Endothelial cell (in vitro differentiated cells): ENCODE results near the gene DHRSX. TPM values are rescaled to one million over a fixed set of nuclear protein-coding genes. Genes with fewer than 3 reads are reported as not detected.
"Not testable (repeated sequence)": the region's sequence is repeated elsewhere in the genome, so short reads cannot be mapped to it uniquely, and the experiment has no call there.

Experiments
- DNase-seq: peaks from one replicate; pipeline ENCODE4 v3.0.0; 2021; ENCODE audit warnings: low spot score
- H3K27ac Mint-ChIP-seq: one replicate; pipeline ENCODE4 v1.8.0; 2021; ENCODE audit warnings: mixed read lengths, inconsistent platforms; ENCODE audit not compliant: unreplicated experiment
- H3K27me3 Mint-ChIP-seq: one replicate; pipeline ENCODE4 v1.8.0; 2021; ENCODE audit warnings: mild to moderate bottlenecking, moderate library complexity, mixed read lengths, inconsistent platforms; ENCODE audit not compliant: unreplicated experiment
- H3K36me3 Mint-ChIP-seq: one replicate; pipeline ENCODE4 v1.8.0; 2021; ENCODE audit warnings: mild to moderate bottlenecking, low read depth, mixed read lengths, inconsistent platforms; ENCODE audit not compliant: unreplicated experiment
- H3K4me1 Mint-ChIP-seq: one replicate; pipeline ENCODE4 v1.8.0; 2021; ENCODE audit warnings: mild to moderate bottlenecking, mixed read lengths, inconsistent platforms; ENCODE audit not compliant: unreplicated experiment
- H3K4me3 Mint-ChIP-seq: one replicate; pipeline ENCODE4 v1.8.0; 2021; ENCODE audit warnings: mild to moderate bottlenecking, mixed read lengths, inconsistent platforms; ENCODE audit not compliant: unreplicated experiment
- H3K9me3 Mint-ChIP-seq: one replicate; pipeline ENCODE4 v1.8.0; 2021; ENCODE audit warnings: mixed read lengths, inconsistent platforms; ENCODE audit not compliant: unreplicated experiment
- CTCF ChIP-seq: fragments of 200-600 bp; sonication (generic); IDR thresholded peaks from one replicate; pipeline ENCODE4 v1.5.0; 2021; ENCODE audit warnings: antibody characterized with exemption; ENCODE audit not compliant: unreplicated experiment
- total RNA-seq: library from RNA; stranded (reverse); fragmentation: NEBNext Ultra II Directional; extraction: Animal tissue kit (Norgen Biotek cat#: 25700); gene quantifications from one replicate; pipeline ENCODE4 v1.2.1, GENCODE V29; 2021; ENCODE audit not compliant: unreplicated experiment

The DHRSX gene
- total RNA-seq, 1 donor from 2014 or later = 22.2 TPM

- Mint-ChIP-seq H3K9me3 (no peaks in the 10 kb centered on the region), H3K36me3 (no peaks in the 10 kb centered on the region), H3K27me3 (no peaks in the 10 kb centered on the region), H3K27ac (no peak overlapping the region), H3K4me3 (no peak overlapping the region), H3K4me1 (no peaks in the 10 kb centered on the region)
- TF ChIP-seq CTCF = no peak
- DNase-seq = no peak
These were observed 6.4 kb upstream of the DHRSX start for GRCh38 chrX:2507196-2507595.

DNA sequence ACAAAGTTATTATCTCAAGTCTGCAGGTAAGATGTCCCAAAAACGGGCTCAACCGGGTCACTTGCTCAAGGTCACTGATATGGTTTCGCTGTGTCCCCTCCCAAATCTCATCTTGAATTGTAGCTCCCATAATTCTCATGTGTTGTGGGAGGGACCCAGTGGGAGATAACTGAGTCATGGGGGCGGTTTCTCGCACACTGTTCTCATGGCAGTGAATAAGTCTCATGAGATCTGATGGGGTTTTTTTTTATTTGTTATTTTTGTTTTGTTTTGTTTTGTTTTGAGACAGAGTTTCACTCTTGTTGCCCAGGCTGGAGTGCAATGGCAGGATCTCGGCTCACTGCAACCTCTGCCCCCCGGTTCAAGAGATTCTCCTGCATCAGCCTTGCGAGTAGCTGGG lies 4.6 kb upstream of the DHRSX start:
- not testable (repeated sequence) for H3K27ac Mint-ChIP-seq, H3K9me3 Mint-ChIP-seq, H3K4me3 Mint-ChIP-seq, DNase-seq, H3K4me1 Mint-ChIP-seq, H3K27me3 Mint-ChIP-seq, H3K36me3 Mint-ChIP-seq

DNA sequence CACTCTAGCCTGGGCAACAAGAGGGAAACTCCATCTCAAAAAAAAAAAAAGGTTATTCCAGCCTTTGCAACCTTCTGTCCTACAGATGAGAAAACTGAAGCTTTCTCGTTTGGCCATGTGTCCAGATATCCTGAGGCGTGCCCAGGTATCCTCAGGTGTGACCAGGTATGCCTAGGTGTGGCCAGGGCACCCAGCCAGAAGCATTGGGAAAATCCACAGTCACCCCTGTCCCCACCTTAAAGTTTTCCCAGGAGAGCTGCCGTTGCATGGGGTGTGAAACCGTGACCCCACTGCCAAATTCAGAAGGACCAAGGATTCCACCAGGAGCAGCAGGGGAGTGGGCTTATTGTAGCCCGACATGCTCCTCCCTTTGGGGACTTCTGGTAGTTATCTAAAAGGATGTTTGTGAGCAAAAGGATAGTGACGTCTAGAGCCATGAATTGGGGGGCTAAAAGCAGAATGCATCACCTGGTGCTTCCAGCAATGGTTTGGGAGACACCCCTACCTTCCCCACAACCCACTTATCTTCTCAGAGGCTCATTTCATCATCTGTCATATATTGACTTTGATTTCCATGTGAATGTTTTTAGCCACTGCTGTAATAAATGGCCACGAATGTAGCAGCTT lies 4.0 kb upstream of the DHRSX start:
- no peak overlapping the region for H3K27ac Mint-ChIP-seq
- H3K4me1 Mint-ChIP-seq = no peaks in the 10 kb centered on the region
- no peaks in the 10 kb centered on the region for H3K36me3 Mint-ChIP-seq
- TF ChIP-seq CTCF = no peak
- H3K27me3 Mint-ChIP-seq = peaks cover 4% of the 10 kb centered on the region
- no peak overlapping the region for H3K4me3 Mint-ChIP-seq
- H3K9me3 Mint-ChIP-seq = no peaks in the 10 kb centered on the region
- no peak for DNase-seq

GRCh38 chrX:2503591-2504500 lies 3.1 kb upstream of the DHRSX start:
- Mint-ChIP-seq H3K4me3 (no peak overlapping the region), H3K36me3 (no peaks in the 10 kb centered on the region), H3K27me3 (peaks cover 7% of the 10 kb centered on the region), H3K9me3 (no peaks in the 10 kb centered on the region), H3K4me1 (peaks cover 8% of the 10 kb centered on the region), H3K27ac (no peak overlapping the region)
- DNase-seq = no peak
- no peak for TF ChIP-seq CTCF

- Mint-ChIP-seq H3K36me3 (no peaks in the 10 kb centered on the region), H3K27ac (no peak overlapping the region), H3K4me1 (peaks cover 17% of the 10 kb centered on the region), H3K9me3 (no peaks in the 10 kb centered on the region), H3K27me3 (peaks cover 7% of the 10 kb centered on the region), H3K4me3 (no peak overlapping the region)
- DNase-seq = no peak
- no peak for TF ChIP-seq CTCF
These were observed 2.1 kb upstream of the DHRSX start for GRCh38 chrX:2502668-2503519.
